NCI-H2081 (cell line): ENCODE results near the gene KCTD7.
"Not testable (repeated sequence)": the region's sequence is repeated elsewhere in the genome, so short reads cannot be mapped to it uniquely, and the experiment has no call there.

ENCODE experiments used
- DNase-seq, 2 experiments: peaks; one replicate each; lab custom pipeline; 2025; lab: John Stamatoyannopoulos, UW

KCTD7 gene

DNA sequence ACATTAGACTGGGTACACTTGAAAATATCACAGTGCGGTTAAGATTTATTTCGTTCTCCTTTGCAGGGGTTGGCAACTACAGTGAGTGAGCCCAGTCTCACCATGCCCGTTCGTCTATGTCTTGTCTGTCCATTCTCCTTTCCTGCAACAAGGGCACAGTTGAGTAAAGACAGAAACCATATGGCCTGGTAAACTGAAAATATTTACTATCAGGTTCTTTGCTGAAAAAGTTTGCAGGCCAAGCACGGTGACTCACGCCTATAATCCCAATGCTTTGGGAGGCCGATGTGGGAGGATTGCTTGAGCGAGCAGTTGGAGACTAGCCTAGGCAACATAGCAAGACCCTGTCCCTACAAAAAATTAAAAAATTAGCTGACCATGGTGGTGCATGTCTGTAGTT is 11.4 kb upstream of the KCTD7 start:
- DNase-seq, result no peak

DNA sequence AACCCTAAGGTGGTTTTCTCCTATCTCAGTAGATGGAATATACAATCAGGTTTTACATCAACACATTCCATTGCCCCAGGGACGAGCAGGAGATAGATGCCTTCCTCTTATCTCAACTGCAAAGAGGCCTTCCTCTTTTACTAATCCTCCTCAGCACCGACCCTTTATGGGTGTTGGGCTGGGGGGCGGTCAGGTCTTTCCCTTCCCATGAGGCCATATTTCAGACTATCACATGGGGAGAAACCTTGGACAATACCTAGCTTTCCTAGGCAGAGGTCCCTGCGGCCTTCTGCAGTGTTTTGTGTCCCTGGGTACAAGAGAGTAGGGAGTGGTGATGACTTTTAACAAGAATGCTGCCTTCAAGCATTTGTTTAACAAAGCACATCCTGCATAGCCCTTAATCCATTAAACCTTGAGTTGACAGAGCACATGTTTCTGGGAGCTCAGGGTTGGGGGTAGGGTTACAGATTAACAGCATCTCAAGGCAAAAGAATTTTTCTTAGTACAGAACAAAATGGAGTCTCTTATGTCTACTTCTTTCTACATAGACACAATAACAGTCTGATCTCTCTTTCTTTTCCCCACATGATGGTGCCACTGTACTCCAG is 9.2 kb upstream of the KCTD7 start:
- DNase-seq, result not testable (repeated sequence)

DNA sequence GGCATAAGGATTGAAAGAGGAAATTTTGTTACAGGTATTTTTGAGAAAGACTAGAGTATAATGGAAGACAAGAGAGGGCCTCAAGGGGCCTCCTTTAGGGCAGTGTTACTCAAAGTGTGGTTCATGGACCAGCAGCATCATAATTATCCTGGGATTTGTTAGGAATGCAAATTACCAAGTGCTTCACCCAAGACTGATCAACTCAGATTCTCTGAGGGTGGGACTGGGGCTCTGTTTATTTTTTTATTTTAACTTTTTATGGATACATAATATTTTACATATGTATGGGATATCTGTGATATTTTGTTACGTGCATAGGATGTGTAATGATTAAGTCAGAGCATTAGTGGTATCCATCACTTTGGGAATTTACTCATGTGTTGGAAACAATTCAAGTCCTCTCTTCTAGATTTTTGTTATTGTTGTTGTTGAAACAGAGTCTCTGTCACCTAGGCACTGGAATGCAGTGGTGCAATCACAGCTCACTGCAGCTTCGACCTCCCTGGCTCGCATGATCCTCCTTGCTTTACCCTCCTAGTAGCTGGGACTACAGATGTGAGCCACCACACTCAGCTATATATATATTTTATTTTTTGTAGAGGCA is 2.2 kb upstream of the KCTD7 start:
- no peak for DNase-seq

DNA sequence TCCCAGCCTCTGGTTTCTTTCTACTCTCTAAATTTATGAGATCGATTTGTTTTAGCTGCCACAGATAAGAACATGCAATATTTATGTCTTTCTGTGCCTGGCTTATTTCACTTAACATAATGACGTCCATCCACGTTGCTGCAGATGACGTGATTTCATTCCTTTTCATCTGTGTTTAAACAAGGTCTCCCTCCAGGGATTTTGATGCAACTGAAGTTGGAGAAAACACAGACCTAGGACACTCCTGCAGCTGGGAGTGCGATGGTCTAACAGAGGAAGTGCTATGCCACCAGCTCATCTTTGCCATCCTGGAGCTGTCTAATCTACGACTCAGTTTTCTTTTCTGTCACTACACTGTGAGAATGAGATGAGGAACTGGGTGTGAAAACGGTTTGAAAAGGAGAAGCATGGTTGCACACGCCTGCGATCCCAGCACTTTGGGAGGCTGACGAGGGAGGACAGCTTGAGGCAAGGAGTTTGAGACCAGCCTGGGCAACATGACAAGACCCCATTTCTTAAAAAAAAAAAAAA is 1.5 kb upstream of the KCTD7 start:
- DNase-seq, result no peak

DNA sequence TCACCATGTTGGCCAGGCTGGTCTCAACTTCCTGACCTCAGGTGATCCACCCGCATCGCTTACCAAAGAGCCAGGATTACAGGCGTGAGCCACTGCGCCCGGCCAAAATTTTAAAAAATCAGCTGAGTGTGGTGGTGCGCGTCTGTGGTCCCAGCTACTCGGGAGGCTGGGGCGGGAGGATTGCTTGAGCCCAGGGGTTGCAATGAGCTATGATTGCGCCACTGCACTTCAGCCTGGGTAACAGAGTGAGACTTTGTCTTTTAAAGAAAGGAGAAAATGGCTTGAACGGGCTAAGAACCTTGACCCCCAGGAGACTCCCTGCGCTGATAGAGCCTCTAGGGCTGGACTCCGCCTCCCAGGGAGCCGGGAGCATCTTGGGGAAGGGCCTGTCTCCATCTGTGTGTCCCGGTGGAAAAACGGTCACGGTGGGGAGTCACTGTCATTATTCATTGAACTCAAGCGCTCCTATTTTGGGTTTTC is 760 bp upstream of the KCTD7 start:
- DNase-seq, result no peak

DNA sequence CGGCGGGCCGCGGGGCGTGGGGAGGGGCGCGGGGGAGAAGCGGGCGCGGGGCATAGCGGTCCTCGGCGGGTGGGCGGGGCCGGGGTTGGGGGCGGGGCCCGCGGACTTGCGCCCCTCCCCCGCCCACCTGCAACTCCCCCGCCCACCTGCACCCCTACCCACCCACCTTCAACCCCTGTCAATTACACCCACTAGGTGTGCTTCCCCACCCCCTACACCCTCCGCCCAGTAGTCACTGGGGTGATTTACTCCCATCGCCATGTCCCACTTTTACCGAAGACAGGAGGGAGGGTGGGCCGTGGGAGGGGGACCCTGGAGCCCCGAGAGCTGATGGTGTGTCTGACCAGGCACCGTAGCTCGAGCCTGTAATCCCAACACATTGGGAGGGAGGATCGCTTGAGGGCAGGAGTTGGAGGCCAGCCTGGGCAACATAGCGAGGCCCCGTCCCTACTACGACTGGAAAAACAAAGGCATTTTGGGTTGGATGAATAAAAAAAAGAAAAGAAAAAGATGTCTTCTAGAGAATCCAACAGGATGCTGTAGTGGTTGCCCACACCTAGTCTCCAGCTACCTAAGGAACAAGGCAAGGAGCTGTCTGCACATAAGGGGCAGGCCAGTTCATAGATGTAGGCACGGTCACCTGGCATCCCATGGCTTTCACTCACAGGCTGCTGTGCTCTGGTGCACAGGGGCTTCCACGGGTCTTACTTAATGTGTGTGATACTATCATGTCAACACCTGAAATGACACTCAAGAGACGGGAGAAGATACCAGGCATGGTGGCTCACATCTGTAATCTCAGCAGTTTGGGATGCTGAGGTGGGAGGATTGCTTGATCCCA is 761 bp downstream of the KCTD7 start:
- peak in 1 of 2 experiments; percentile 41 for DNase-seq

DNA sequence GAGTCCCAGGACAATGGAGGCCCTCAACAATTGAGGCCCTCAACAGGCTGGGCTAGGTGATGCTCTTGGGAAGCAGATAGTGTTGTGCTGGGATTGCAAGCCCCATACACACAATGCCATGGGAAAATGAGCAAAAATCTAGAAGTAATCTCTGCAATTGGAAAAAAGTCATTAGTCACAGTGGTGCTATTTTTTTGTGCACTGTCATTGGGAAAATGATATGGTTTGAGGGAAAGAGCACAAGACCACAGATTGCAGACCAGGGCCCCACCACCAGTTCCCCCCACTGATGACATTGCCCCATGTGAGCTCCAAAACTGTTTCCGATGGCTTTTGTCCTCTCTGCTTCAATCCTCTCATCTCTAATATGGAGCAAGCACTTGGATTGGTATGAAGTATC is 1.9 kb downstream of the KCTD7 start:
- DNase-seq, result no peak

DNA sequence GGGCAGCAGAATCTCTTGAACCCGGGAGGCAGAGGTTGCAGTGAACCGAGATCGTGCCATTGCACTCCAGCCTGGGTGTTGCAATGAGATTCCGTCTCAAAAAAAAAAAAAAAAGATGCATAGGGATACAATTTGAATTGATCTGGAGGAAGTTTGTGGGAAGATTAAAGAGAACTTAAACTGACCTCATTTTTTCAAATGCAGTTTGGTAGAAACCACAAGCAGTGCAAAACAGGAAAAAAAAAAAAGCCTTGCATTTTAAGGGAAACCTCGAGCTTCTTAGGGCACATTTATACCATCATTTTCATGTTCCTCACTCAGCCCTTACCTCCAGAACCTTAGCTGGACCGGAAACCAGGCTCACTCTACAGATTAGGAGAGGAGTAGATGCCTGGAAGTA is 2.8 kb downstream of the KCTD7 start:
- no peak for DNase-seq

DNA sequence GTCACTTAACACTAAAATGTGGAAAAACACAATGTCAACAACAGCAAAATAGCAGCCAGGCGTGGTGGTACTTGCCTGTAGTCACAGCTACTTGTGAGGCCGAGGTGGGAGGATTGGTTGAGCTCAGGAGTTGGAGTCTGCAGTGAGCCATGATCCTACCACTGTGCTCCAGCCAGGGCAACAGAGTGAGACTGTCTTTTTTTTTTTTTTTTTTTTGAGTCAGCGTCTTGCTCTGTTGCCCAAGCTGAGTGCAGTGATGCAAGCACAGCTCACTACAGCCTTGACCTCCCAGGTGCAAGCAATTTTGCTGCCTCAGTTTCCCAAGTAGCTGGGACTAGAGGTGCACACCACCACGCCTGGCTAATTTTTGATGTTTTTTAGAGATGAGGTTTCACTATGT is 6.1 kb downstream of the KCTD7 start:
- no peak for DNase-seq

DNA sequence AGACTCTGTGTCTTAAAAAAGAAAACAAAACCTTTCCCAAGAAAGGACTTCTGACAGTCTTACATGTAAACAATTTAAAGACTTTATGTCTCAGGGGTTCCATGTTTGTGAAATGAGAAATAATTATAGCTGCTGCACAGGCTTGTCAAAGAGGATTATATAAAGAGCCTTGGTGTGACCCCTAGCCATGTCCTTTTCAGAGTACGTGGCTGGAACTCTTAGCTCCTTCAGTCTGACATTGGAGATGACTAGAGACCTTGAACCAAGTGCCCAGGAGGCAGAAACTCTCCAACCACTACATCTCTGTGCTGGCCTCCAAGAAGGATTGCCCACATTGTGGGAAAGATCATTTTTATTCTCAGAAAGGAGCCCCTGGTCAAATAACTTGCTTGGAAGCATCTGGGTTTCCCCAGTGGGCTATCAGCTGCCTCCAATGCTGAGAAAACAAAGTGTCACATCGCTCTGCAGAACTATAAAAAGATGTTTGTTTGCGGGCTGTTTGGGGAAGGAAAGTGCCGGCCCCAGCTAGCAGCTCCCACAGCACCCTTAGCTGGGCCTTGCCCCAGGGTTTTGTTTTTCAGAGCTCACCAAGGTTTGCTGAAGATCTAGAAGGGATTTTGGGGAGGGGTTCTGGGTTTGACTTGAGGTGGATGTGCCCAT is 6.8 kb downstream of the KCTD7 start:
- DNase-seq, result not testable (repeated sequence)

DNA sequence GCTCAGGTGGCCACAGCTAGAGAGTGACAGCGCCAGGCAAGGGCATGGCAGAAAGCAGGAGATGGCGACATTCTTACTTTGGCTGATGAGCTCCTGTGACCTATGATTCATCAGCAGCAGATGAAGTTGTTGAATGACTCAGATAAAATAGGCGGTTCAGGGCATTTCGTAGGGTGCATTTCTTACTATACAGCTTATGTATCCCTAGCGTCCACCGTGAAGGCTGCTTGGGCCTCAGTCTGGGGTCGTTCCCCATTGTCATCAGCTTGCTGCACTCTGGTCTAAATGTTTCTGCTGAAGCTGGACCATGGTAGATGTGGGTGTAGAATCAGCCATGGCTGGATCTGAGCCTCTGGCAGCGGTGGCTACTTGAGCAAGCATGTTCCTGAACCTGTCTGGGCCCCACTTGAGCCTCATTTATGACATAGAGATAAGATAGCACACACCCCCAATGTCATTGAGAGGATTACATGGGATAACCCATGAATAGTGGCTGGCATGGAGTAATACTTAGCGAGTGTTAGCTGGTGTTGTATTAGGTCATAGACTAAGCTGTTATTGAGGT is 7.4 kb downstream of the KCTD7 start:
- DNase-seq, result not testable (repeated sequence)

DNA sequence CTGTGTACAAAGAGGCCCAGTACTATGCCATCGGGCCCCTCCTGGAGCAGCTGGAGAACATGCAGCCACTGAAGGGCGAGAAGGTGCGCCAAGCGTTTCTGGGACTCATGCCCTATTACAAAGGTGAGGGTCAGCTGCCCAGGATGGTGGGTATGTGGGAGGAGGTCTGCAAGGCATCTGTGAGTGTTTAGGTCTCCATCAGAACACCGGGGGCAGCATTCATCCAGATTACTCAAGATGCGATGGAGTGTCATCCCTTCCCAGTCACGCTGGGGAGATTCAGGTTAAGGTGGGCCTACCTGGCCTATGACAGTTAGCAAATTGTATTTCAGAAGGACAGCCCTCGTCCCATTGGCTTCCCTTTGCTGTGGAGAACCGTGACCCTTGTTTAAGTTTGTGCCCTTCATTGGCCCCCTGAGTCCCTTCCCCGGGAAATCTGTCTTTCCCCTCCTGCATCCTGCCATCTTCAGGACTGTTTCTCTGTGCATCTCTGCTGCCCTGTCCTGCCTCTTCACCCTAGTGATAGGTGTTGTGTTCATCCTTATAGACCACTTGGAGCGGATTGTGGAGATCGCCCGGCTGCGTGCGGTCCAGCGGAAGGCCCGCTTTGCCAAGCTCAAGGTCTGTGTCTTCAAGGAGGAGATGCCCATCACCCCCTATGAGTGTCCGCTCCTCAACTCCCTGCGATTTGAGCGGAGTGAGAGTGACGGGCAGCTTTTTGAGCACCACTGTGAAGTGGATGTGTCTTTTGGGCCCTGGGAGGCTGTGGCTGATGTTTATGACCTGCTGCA is 9.8 kb downstream of the KCTD7 start:
- DNase-seq, result no peak

DNA sequence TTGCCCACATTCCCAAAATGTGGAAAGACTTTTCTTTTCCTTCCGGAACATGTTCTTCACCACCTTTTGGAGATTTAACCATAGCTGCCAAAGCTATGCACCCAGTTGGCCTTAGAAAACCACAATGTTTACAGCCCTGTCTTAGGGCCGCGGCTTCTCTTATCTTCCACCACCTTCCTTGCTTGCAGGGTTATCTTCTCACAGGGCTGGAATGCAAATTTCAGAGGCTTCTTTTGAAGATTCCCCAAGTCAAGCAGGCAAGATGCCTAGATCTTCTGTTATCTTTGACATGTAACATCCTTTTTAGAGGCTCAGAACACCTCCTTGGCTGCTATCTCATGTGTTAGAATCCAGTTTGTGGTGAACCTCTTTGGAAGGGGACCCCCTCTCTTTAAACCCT is 11.1 kb downstream of the KCTD7 start:
- no peak for DNase-seq

DNA sequence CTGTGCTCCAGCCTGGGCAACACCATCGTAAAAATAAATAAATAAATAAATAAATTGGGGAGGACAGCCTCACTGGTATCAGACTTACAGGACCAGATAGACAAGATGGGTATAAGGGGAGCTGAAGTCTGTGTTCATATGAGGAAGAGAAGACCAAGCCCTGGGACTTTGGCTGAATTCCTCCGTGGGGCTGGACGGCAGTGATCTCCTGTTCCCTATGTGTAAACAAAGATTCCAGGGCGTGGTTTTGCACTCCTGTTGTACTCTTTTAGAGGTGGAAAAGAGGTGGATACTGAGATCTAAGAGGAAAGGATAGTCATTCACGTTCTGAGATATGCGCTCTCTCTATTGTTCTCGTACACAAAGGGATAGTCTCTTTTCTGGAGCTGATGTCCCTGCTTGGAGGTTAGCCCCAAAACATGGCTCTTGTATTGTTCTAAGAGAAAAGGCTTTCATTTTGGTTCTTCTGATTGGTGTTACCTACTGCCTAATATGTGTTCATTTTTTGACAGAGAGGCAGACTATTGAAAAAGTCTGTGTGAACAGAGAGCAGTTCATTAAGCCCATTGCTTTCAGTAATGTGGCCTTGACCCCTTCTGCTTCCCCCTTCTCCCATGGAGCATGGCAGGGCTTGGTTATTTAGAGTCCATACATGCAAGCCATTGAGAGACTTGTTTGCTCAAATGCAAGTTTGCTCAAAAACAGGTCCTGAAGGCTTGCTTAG is 12.3 kb downstream of the KCTD7 start:
- DNase-seq, result no peak

DNA sequence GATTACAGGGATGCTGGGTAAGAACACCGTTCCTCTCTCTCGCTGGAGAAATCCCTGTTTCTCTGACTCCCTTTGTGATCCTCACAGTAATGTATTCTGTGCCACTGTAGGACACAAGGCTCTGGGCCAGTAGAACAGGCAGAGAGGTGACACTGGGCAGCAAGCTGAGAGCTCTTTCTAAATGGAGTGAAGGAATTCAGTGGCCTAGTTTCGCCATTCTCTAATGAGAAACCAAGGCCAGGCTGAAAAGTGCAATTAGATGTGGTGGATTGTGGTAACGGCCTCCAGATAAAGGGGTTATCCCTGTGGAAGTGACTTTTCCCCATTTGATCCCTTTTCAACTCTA is 12.8 kb downstream of the KCTD7 start:
- DNase-seq, result no peak

DNA sequence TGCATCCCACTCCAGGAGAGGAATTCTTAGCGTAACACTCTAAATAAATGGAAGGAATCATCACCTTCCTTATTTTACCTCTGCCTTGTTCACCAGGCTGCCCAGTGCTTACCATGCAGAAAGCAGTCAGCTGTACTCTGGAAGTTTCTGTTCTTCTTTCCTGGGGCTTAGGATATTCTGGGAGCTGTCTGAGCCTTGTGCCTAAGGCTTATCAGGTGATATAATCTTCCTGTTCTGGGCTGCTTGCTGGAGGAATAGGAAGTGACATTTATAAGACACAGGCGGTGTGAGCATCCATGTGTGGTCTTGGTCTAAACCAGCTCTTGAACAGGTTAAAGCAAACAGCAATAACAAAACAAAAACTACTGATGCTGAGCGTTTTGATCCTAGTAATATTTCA is 13.5 kb downstream of the KCTD7 start:
- no peak for DNase-seq

DNA sequence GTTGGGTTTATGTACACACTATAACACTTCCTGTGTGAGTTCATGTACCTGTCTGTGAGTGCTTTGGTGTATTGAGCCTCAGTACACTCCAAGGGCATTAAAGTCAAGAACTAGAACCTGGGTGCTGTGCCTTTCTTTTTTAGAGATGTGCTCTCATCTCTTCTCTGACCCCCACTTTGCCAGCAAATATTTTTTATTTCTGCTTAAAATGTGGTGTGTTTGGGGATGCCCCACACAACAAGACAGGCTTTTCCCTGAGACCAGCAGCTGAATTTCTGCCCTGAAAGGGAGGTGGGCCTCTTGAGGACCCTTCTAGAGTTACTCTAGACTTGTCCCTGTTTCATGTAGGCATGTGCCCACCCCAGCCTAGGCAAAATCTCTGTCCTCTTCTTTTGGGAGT is 14.3 kb downstream of the KCTD7 start:
- no peak for DNase-seq

DNA sequence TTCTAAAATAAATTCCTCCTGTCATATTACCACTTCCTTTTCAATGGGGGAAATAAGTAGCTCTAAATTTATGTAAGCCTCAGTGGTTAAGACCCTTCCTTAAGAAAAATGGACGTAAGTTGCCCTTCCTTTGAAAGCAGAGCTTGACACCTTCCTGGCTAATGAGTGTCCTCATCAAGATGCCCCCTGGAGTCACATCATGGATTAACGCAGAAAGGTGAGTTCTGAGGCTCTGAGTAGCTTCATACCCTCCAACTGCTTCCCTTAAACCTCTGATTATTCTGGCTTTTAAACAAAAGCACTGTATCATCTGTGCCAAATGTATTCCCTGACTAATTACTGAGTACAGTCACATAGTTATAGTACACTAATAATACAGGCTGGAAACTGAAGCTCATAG is 14.7 kb downstream of the KCTD7 start:
- no peak for DNase-seq

DNA sequence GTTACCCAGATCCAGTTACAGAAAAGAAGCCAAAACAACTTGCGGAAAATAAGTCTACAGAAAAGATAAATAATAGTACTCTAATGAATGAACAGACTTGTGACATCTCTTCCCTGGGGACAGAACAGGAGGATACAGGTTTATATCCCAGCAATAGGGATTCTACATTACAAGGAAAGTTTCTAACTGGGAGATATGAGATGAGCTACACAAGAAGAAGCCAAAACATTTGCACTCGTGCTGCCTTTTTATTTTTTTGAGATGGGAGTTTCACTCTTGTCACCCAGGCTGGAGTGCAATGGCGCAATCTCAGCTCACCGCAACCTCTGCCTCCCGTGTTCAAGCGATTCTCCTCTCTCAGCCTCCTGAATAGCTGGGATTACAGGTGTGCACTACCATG is 22.3 kb downstream of the KCTD7 start:
- not testable (repeated sequence) for DNase-seq

DNA sequence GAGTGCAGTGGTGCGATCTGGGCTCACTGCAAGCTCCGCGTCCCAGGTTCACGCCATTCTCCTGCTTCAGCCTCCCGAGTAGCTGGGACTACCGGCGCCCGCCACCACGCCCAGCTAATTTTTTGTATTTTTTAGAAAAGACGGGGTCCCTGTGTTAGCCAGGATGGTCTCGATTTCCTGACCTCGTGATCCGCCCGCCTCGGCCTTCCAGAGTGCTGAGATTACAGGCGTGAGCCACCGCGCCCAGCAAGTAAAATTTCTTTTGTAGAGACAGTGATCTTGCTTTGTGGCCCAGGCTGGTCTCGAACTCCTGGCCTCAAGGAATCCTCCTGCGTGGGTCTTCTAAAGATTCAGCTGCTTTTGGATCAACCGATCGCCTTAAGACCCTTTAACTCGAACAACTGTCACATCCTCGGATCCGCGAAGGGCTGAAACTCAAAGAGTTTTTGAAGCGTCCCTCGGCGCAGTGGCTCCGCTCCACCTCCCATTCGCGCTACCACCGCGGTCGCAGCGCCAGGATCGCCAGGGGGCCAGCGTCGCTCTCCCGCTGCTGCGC is 25.1 kb downstream of the KCTD7 start:
- DNase-seq, result not testable (repeated sequence)
